ENCODE data around the gene POLR2B.
A peak's percentile ranks its signal among the peaks of the same experiment; 100 is the strongest.

Gene POLR2B

GRCh38 chr4:56941403-56941802 is 37.3 kb upstream of the POLR2B start:
- no peak overlapping the region for H3K4me3 ChIP-seq (ENCODE audit: low read depth, low read length)
- DNase-seq (ENCODE audit: low read depth): no peak
- no peak for TF ChIP-seq CTCF (IDR thresholded peaks at IDR 0.05; ENCODE audit: control insufficient read depth, extremely low read depth, insufficient read depth)

GRCh38 chr4:56953680-56954520 is 24.8 kb upstream of the POLR2B start:
- H3K4me3 ChIP-seq (ENCODE audit: low read depth, low read length): no peak overlapping the region
- DNase-seq (ENCODE audit: low read depth): no peak
- no peak for TF ChIP-seq CTCF (IDR thresholded peaks at IDR 0.05; ENCODE audit: control insufficient read depth, extremely low read depth, insufficient read depth)

- no peak for TF ChIP-seq CTCF (IDR thresholded peaks at IDR 0.05; ENCODE audit: control insufficient read depth, extremely low read depth, insufficient read depth)
- DNase-seq (ENCODE audit: low read depth): no peak
- no peak overlapping the region for H3K4me3 ChIP-seq (ENCODE audit: low read depth, low read length)
Observed at GRCh38 chr4:56958111-56958517, 20.6 kb upstream of the POLR2B start.

GRCh38 chr4:56959100-56959499 is 19.6 kb upstream of the POLR2B start:
- H3K4me3 ChIP-seq (ENCODE audit: low read depth, low read length): no peak overlapping the region
- no peak for TF ChIP-seq CTCF (IDR thresholded peaks at IDR 0.05; ENCODE audit: control insufficient read depth, extremely low read depth, insufficient read depth)
- DNase-seq (ENCODE audit: low read depth): peak; percentile 65

GRCh38 chr4:56961107-56961500 is 17.6 kb upstream of the POLR2B start:
- no peak overlapping the region for H3K4me3 ChIP-seq (ENCODE audit: low read depth, low read length)
- no peak for DNase-seq (ENCODE audit: low read depth)
- TF ChIP-seq CTCF (IDR thresholded peaks at IDR 0.05; ENCODE audit: control insufficient read depth, extremely low read depth, insufficient read depth): no peak

- DNase-seq (ENCODE audit: low read depth): no peak
- no peak overlapping the region for H3K4me3 ChIP-seq (ENCODE audit: low read depth, low read length)
Observed at GRCh38 chr4:56971383-56971782, 7.3 kb upstream of the POLR2B start.

More at GRCh38 chr4:56971383-56971782, 7.3 kb upstream of the POLR2B start:
- no peak for TF ChIP-seq CTCF (IDR thresholded peaks at IDR 0.05; ENCODE audit: control insufficient read depth, extremely low read depth, insufficient read depth)

All from LNCaP clone FGC (cell line).